Dedifferentiated amniotic fluid mesenchymal stem cell (primary cell): ENCODE results near the gene PNKP.

Experiments used
- DNase-seq: peaks from one replicate; pipeline ENCODE4 v3.0.0-alpha.2; 2016; ENCODE audit errors: extremely low spot score

Gene PNKP

DNA sequence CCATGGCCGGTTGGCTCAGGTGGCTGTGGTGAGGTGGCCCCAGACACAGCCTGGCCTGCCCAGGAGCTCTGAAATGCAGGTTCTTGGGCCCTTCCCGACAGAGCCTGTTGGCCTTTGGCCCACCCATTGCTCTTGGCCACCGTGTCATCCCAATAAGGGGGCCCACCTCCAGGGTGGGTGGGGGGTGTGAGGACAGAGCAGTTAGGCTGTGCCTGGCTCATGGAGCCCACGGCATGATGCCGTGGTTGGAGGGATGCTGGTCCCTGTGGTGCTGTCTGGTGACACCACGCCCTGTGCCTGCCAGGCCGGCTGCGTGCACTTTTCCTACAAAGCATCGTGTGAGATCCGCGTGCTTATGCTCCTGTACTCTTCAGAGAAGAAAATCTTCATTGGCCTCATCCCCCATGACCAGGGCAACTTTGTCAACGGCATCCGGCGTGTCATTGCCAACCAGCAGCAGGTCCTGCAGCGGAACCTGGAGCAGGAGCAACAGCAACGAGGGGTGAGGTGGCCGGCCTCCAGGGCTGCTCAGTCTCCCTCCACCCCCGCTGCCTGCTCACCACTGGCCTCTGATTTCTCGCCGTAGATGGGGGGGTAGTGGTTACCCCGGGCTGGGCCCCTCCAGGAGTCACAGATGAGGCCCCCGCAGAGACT lies 7.6 kb downstream of the PNKP start:
- no peak for DNase-seq

DNA sequence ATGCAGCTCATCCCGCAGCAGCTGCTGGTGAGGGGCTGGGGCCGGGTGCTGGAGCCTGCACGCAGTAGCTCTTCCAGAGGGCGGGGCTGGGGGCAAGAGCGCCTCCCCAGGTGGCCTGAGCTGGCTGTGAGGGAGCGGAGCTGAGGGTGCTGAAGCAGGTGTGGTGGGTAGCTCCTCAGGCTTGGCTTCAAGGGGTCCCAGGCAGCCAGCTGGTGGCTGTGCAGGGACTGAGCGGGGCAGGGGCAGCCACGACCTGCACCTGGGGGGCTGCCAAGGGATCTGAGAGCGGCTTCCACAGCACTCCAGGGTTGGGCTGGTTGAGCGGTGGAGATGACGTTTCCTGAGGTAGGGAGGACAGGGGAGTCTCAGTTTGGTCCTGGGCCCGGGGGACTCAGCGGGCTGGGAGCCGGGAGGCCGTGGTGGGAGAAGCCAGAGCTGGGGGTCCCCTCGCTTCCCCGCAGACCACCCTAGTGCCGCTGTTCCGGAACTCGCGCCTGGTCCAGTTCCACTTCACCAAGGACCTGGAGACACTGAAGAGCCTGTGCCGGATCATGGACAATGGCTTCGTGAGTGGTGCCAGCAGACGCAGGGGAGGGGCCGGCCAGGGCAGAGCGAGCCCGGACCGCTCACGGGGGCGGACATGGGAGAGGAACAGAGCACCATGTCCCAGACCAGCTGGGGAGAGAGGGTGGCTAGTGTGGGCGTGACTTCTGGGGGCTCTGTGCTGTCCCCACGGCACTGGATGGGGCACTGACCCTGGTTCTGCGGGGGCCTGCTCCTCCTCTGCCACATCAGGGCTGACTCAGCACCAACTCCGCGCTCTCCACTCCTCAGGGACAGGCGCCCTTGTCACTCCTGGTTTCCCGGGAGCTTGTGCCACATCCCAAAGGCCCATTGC lies 9.0 kb downstream of the PNKP start:
- no peak for DNase-seq

DNA sequence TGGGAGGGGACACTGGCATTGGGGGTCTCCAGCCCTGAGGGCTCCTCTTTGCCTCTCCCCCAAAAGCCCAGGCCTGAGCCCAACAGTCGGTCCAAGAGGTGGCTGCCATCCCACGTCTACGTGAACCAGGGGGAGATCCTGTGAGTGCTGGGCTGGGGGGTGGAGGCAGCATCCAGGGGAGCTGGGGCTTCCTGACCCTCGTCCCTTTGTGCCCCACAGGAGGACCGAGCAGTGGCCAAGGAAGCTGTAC lies 9.6 kb downstream of the PNKP start:
- no peak for DNase-seq

GRCh38 chr19:49857061-49857837 lies 10.1 kb downstream of the PNKP start:
- DNase-seq = no peak

GRCh38 chr19:49856574-49857021 lies 10.8 kb downstream of the PNKP start:
- DNase-seq = no peak

DNA sequence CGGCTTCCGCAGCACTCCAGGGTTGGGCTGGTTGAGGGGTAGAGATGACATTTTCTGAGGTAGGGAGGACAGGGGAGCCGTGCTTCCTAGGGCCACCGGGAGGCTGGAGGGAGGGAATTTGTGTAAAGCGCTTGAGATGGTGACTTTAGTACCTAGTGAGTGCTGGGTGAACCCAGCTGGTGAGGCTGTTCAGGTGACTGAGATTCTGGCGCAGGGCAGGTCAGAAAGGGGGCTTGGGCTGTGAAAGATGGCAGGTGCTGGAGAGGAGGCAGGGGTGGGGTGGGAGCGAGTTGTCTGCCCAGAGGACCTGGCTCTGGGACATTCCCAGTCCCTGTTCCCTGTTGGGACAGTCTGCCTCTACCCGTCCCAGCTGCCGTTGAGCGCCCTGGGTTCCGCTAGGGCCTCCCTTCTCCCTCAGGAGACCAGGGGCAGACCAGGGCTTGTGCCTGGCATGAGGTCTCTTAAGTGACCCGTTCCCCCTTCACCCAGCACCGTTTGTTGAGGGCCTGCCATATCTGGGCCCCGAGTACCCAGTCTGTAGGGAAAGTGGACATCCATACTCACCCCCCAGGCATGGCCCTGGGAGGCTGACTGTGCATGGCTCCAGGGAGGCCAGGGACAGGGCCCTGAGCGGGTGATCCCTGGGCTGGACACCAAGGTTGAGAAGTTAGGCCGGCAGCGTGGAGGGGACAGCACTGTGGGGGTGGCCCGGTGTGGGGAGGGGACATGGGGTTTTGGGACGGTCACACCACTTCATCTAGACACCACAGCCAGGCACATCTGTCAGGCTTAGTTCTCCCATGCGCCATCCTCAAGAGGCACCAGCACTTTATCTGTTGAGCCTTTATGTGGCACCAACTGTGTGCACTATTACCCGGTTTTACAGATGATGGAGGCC lies 11.5 kb downstream of the PNKP start:
- DNase-seq = no peak

- DNase-seq = no peak
Measured at GRCh38 chr19:49855277-49855675, 12.1 kb downstream of the PNKP start.

- DNase-seq = no peak
Measured at GRCh38 chr19:49854378-49855263, 12.8 kb downstream of the PNKP start.

DNA sequence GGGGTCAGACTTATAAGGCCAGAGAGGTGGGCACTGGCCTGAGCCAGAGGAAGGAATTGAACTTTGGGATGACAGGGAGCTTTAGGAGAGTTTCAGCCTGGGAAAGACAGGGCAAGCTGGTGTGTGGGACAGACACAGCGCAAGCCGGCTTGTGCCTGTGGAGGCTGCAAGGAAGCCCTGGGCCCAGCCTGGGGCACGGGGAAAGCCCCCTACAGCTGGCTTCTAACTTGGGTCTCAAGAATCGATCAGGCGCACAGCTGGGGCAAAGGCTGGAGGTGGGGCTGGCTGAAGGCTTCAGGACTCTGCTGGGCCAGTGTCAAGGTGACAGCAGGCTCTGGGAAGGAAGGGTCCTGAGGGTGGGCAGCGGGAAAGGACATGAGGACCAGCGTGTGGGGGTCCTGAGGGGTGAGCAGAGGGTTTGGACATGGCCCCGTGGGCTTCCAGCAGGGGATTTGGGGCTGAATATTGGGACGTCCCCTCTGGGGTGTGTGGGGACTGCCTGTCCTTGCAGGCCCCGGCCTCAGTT lies 13.5 kb downstream of the PNKP start:
- DNase-seq = no peak

GRCh38 chr19:49852631-49853126 lies 14.7 kb downstream of the PNKP start:
- DNase-seq = no peak

- DNase-seq = no peak
Measured at GRCh38 chr19:49851456-49852259, 15.7 kb downstream of the PNKP start.

GRCh38 chr19:49850487-49851342 lies 16.7 kb downstream of the PNKP start, which contains the start of gene PTOV1:
Gene PTOV1 (plus strand): TSS chr19:49851159.
- peak; percentile 90 for DNase-seq

DNA sequence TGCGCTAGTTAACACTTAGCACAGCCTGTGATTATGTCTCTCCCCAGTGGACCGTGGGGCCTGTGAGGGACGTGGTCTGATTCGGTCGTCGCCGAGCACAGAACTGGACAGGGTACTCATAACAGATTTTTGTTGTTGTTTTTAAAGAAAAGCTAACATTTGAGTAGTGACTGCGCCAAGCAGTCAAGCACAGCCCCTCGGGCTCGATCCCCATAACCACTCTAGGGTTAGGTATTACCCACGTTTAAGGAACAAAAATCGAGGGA lies 17.2 kb downstream of the PNKP start:
- no peak for DNase-seq

GRCh38 chr19:49849433-49850220 lies 17.7 kb downstream of the PNKP start:
- no peak for DNase-seq

DNA sequence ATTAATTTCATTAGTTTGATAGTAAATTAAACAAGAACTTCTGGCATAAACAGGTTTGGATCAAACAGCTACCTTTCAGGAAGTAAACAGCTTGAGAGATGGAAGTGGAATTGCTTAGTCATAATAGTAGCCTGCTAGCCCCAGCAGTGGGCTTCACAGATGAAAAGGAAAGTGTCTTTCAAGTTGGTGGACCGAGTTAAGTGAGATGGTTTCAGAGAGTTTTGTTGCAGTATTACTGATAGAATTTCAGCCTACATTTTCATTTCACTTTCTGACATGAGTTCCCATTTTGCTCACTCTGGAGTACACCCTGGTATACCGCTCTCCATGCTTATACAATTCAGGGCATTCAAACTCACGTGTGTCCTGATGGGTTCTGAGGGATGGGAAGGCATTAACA lies 18.4 kb downstream of the PNKP start:
- no peak for DNase-seq

DNA sequence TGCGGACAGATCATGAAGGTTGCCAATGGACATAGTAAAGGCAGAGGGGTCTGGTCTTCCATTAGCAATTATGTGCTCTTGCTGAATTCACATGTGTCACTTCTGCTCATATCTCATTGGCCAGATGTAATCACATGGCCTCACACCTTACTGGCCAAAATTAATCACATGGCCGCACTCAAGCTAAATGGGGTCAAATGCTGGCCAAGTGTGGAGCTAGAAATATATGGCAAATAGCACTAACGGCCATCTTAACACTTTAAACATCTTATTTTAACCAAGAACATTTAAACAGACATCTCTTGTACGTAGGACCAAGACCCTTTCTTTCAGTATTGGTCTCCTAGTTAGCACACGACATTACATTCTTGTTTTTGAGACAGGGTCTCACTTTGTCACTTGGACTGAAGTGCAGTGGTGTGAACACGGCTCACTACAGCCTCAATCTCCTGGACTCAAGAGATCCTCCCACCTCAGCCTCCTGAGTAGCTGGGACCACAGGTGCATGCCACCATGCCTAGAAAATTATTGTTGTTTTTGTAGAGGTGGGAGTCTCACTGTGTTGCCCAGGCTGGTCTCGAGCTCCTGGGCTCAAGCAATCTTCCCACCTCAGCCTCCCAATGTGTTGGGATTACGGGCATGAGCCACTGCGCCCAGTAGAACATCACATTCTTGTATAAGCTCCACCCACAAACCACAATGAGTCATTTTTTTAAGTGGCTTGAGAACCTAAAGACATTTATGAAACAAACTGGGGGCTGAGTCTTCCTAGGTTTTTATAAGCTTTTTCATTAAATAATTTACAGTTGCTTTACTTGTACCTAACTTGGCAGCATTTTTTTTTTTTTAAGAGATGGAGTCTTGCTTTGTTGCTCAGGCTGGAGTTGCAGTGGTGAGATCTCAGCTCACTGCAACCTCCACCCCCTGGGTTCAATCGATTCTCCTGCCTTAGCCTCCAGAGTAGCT lies 19.4 kb downstream of the PNKP start:
- peak; percentile 60 for DNase-seq

DNA sequence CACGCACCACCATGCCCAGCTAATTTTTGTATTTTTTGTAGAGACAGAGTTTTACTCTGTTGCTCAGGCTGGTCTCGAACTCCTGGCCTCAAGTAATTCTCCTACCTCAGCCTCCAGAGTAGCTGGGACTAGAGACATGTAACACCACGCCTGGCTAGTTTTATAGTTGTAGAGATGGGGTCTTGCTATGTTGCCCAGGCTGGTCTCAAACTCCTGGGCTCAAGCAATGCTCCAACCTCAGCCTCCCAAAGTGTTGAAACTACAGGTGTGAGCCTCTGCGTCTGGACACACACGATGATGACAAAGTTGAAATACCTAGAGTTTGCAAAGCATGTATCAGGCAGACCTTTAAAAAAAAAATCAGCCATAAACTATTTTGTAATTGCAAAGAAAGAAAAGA lies 21.0 kb downstream of the PNKP start:
- DNase-seq = no peak
